Astrocyte (in vitro differentiated cells and primary cell): Measurements from ENCODE around the gene MPV17L2.

Source experiments
- EZH2 ChIP-seq: IDR thresholded peaks from 2 replicates; pipeline ENCODE4 v1.6.1; 2012; ENCODE audit warnings: mild to moderate bottlenecking, low read length, inconsistent platforms; ENCODE audit not compliant: insufficient read depth
- TF ChIP-seq, protein P1 (sequence below): IDR thresholded peaks from 2 replicates; pipeline ENCODE4 v1.5.1; 2011; ENCODE audit warnings: low read depth, mild to moderate bottlenecking, inconsistent platforms, low read length, moderate library complexity; ENCODE audit not compliant: insufficient read depth

DNA sequence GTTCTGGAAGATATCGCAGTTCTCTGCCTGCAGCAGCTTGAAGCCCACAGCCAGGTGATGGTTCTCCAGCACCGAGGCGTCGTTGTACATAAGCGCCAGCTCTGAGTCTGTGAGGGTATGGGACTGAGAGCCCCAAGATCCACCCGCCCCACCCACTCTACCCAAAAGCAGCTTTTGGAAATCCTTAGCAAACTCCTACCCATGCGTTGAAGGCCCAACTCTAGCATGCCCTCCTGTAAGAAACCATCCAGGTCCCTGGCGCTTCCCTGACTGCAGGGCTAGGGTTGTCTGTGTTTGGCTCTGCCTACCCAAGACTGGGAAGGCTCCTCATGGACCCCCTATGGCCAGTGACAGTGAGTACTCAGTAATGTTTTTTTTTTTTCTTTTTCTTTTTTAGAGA lies 23.8 kb downstream of the MPV17L2 start:
- TF ChIP-seq, protein P1, sequence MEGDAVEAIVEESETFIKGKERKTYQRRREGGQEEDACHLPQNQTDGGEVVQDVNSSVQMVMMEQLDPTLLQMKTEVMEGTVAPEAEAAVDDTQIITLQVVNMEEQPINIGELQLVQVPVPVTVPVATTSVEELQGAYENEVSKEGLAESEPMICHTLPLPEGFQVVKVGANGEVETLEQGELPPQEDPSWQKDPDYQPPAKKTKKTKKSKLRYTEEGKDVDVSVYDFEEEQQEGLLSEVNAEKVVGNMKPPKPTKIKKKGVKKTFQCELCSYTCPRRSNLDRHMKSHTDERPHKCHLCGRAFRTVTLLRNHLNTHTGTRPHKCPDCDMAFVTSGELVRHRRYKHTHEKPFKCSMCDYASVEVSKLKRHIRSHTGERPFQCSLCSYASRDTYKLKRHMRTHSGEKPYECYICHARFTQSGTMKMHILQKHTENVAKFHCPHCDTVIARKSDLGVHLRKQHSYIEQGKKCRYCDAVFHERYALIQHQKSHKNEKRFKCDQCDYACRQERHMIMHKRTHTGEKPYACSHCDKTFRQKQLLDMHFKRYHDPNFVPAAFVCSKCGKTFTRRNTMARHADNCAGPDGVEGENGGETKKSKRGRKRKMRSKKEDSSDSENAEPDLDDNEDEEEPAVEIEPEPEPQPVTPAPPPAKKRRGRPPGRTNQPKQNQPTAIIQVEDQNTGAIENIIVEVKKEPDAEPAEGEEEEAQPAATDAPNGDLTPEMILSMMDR: no peak
- no peak for TF ChIP-seq EZH2
